Naive thymus-derived CD4-positive, alpha-beta T cell (primary cell): ENCODE results near the gene E2F4. TPM values are rescaled to one million over a fixed set of nuclear protein-coding genes. Genes with fewer than 3 reads are reported as not detected.
A peak's percentile ranks its signal among the peaks of the same experiment; 100 is the strongest.

ENCODE experiments used
- ATAC-seq: fragments of 150-1000 bp; cut with Tn5 transposase; 2 replicates; pipeline ENCODE4 v1.10.0; 2021; ENCODE audit warnings: mild to moderate bottlenecking, moderate library complexity
- CTCF ChIA-PET: fragments of 350-600 bp; sonication (Branson Sonifier 250); formaldehyde crosslinking; loops from one replicate; lab custom pipeline; 2021; ENCODE audit warnings: antibody characterized with exemption; lab: Charles Lee
- POLR2A ChIA-PET: fragments of 350-600 bp; sonication (Branson Sonifier 250); formaldehyde crosslinking; loops from one replicate; lab custom pipeline; 2021; ENCODE audit warnings: antibody characterized with exemption, inconsistent platforms; lab: Charles Lee
- DNase-seq, 9 donors: peaks; one replicate each; pipeline versions ENCODE4 v3.0.0 to v3.0.0-alpha.2; 2020 to 2022; ENCODE audit warnings: mixed read lengths in 1 of 9
- H3K27ac ChIP-seq: one replicate; pipeline ENCODE4 v1.7.0; 2013; ENCODE audit warnings: mild to moderate bottlenecking, low read depth, low read length, moderate library complexity
- H3K27me3 ChIP-seq, 2 donors: one replicate each; pipeline ENCODE4 v1.7.0; 2013; ENCODE audit warnings: low read length in 2 of 2, mild to moderate bottlenecking in 2 of 2, moderate library complexity in 2 of 2; ENCODE audit not compliant: control insufficient read depth in 2 of 2, insufficient read depth in 2 of 2
- H3K36me3 ChIP-seq, 3 experiments: 1 replicate in 2 of 3; 2 replicates in 1 of 3; pipeline ENCODE4 v1.7.0; 2013; ENCODE audit warnings: low read length in 3 of 3, mild to moderate bottlenecking in 3 of 3, moderate library complexity in 1 of 3; ENCODE audit not compliant: insufficient read depth in 3 of 3, control insufficient read depth in 2 of 3
- H3K4me1 ChIP-seq, 2 donors: one replicate each; pipeline ENCODE4 v1.7.0; 2013; ENCODE audit warnings: low read length in 2 of 2, mild to moderate bottlenecking in 2 of 2, moderate library complexity in 1 of 2; ENCODE audit not compliant: control insufficient read depth in 2 of 2, insufficient read depth in 2 of 2
- H3K4me3 ChIP-seq: 2 replicates; pipeline ENCODE4 v1.7.0; 2013; ENCODE audit warnings: mild to moderate bottlenecking, low read length
- H3K9me3 ChIP-seq, 3 experiments: 1 replicate in 2 of 3; 2 replicates in 1 of 3; pipeline ENCODE4 v1.7.0; 2013; ENCODE audit warnings: low read length in 3 of 3; ENCODE audit not compliant: control insufficient read depth in 2 of 3
- H3K27ac Mint-ChIP-seq, 9 donors: one replicate each; pipeline ENCODE4 v1.8.0; 2020 to 2022; ENCODE audit warnings: mixed read lengths in 9 of 9, mild to moderate bottlenecking in 8 of 9, moderate library complexity in 5 of 9, inconsistent platforms in 2 of 9
- H3K27me3 Mint-ChIP-seq, 5 donors: one replicate each; pipeline ENCODE4 v1.8.0; 2021 to 2022; ENCODE audit warnings: mixed read lengths in 5 of 5, mild to moderate bottlenecking in 1 of 5
- H3K36me3 Mint-ChIP-seq, 5 donors: one replicate each; pipeline ENCODE4 v1.8.0; 2020 to 2022; ENCODE audit warnings: mixed read lengths in 5 of 5, mild to moderate bottlenecking in 3 of 5, inconsistent platforms in 1 of 5
- H3K4me1 Mint-ChIP-seq, 7 donors: one replicate each; pipeline ENCODE4 v1.8.0; 2020 to 2022; ENCODE audit warnings: mixed read lengths in 7 of 7, mild to moderate bottlenecking in 3 of 7, inconsistent platforms in 1 of 7
- H3K4me3 Mint-ChIP-seq, 10 donors: one replicate each; pipeline ENCODE4 v1.8.0; 2020 to 2022; ENCODE audit warnings: mild to moderate bottlenecking in 10 of 10, mixed read lengths in 10 of 10, moderate library complexity in 6 of 10, inconsistent platforms in 2 of 10
- H3K9me3 Mint-ChIP-seq, 11 donors: one replicate each; pipeline ENCODE4 v1.8.0; 2020 to 2022; ENCODE audit warnings: mixed read lengths in 11 of 11, mild to moderate bottlenecking in 4 of 11, inconsistent platforms in 1 of 11, moderate library complexity in 1 of 11
- intact Hi-C, 2 donors: fragments of 100-400 bp; cut with micrococcal nuclease; formaldehyde crosslinking; loops; one replicate each; pipeline ENCODE4 v1.15.1; 2023
- polyA plus RNA-seq, 2 donors: library from polyadenylated mRNA; unstranded; fragments of 300-500 nt; fragmentation: Illumina TruSeq; gene quantifications; one replicate each; pipeline ENCODE4 v1.2.3, GENCODE V29; 2021
- total RNA-seq, 6 experiments: library from RNA in 5 of 6; stranded (reverse) in 5 of 6; gene quantifications; 1 replicate in 5 of 6; 2 replicates in 1 of 6; pipeline ENCODE4 v1.2.3 and lab custom pipeline; 2021 to 2026

E2F4 gene
- total and polyA plus RNA-seq, 7 experiments from 2014 or later, result 59.4 to 133 (median 73.0) TPM

DNA sequence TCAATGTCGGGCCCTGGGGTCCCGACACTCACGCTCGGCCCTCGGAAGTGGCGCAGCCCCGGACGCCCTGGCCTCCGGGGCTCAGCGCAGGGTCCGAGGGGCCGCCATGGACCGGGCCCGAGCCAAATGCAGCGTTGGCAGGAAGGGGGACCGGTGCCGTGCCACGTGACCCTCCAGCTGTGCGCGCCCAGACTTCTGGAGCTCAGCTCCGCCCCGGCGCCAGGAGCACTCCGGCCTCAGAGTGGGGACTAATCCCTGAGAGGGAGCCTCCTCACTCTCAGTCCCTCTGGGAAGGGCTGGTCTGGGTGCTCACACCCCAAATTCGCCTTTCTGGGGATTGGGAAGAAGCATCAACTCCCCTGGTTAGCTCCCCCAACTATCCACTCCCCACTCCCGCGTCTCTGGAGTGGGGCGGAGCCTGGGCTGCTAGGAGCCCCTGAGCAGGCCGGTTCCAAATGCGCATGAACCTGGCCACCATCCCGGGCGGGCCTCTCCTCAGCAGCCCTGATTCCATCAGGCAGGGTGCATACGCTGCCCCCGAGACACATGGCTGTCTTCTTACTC lies 41.0 kb upstream of the E2F4 start, which contains the start of gene B3GNT9:
Gene B3GNT9 (minus strand): TSS at position 166 of the 564 bp plus-strand sequence. CDS start 513 bp downstream, outside the sequence.
- H3K4me1 ChIP-seq, result peaks cover 3 to 9% of the 10 kb centered on the region in 2 donors
- no peaks in the 10 kb centered on the region for H3K27me3 ChIP-seq
- H3K36me3 ChIP-seq, result peaks cover 0 to 20% (median 0%) of the 10 kb centered on the region in 3 experiments
- H3K36me3 Mint-ChIP-seq, result peaks cover 5 to 30% (median 17%) of the 10 kb centered on the region in 5 donors
- H3K27me3 Mint-ChIP-seq, result peaks cover 0 to 12% (median 6%) of the 10 kb centered on the region in 5 donors
- ChIA-PET POLR2A (interaction anchor here (0.6 to 2.4 kb wide), 5 partner anchors 8 to 123 kb away, joined by 3 to 10 read pairs (median 3); partner anchors contain the start of genes FBXL8 and TRADD), CTCF (interaction anchor here (2.0 to 2.4 kb wide), 3 partner anchors 133 to 166 kb away, joined by 5 to 9 read pairs (median 5); no protein-coding TSS in a partner anchor)
- H3K4me3 ChIP-seq, result peak within 1 kb of the TSS; percentile 63
- H3K4me1 Mint-ChIP-seq, result peaks cover 12 to 42% (median 19%) of the 10 kb centered on the region in 7 donors
- peak within 1 kb of the TSS in 3 of 9 donors; percentile 32 to 71 (median 51) for H3K27ac Mint-ChIP-seq
- intact Hi-C loops, result loop anchor here in 1 of 2 donors (2.0 kb wide), 1 partner anchor 42 kb away; the partner anchor contains the start of gene PHAF1
- peak; percentile 14 for ATAC-seq
- DNase-seq, result no peak
- no peak within 1 kb of the TSS for H3K27ac ChIP-seq
- no peaks in the 10 kb centered on the region for H3K9me3 ChIP-seq
- peaks cover 0 to 1% (median 0%) of the 10 kb centered on the region in 11 donors for H3K9me3 Mint-ChIP-seq
- H3K4me3 Mint-ChIP-seq, result peak within 1 kb of the TSS; percentile 62 to 82 (median 74)

DNA sequence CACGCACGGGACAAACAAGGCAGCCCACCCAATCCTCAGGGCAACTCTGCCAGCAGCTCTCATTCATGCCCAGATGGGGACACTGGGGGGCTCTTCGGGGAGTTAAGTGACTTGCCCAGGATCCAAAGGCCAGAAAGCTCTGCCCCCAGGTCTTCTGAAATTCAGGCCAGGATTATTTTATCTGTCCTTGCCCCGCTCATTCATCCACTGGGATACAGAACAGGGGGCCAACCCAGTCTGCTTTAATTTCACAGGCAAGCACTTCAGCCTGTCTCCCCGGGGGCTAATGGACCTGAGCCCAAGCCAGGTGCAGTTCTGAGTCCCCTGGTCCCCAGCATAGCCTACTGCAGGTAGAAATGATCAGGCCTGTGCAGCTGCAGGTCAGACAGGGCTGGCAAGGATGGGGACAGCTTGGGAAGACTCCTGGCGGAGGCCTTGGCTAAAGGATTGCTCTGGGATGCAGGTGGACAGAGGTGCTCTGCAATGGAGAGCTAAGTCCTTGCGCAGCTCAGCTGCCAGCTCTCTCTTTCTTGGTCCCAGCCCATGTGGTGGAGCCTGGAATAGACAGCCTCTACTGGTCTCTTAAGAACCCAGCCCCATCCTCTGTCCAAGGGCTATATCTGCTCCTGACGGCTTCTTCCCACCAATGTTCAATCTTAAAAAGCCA lies 40.4 kb upstream of the E2F4 start:
- no peak for ATAC-seq
- peak overlapping the region; percentile 62 to 82 (median 74) for H3K4me3 Mint-ChIP-seq
- Histone ChIP-seq H3K4me1 (peaks cover 3 to 14% of the 10 kb centered on the region in 2 donors), H3K27ac (no peak overlapping the region), H3K27me3 (no peaks in the 10 kb centered on the region), H3K4me3 (peak overlapping the region; percentile 63), H3K9me3 (no peaks in the 10 kb centered on the region), H3K36me3 (peaks cover 0 to 14% (median 0%) of the 10 kb centered on the region in 3 experiments)
- intact Hi-C loops, result loop anchor here in 1 of 2 donors (2.0 kb wide), 1 partner anchor 43 kb away; the partner anchor contains the start of gene PHAF1
- peaks cover 0 to 1% (median 0%) of the 10 kb centered on the region in 11 donors for H3K9me3 Mint-ChIP-seq
- H3K27me3 Mint-ChIP-seq, result peaks cover 0 to 12% (median 6%) of the 10 kb centered on the region in 5 donors
- peak overlapping the region in 3 of 9 donors; percentile 32 to 71 (median 51) for H3K27ac Mint-ChIP-seq
- ChIA-PET POLR2A (interaction anchor here (0.5 to 2.4 kb wide), 6 partner anchors 8 to 123 kb away, joined by 3 to 10 read pairs (median 3); partner anchors contain the start of genes FBXL8 and TRADD), CTCF (interaction anchor here (0.7 to 2.4 kb wide), 4 partner anchors 8 to 167 kb away, joined by 4 to 9 read pairs (median 5); partner anchors contain the start of genes FBXL8 and TRADD)
- DNase-seq, result no peak
- H3K4me1 Mint-ChIP-seq, result peaks cover 13 to 49% (median 25%) of the 10 kb centered on the region in 7 donors
- H3K36me3 Mint-ChIP-seq, result peaks cover 5 to 37% (median 11%) of the 10 kb centered on the region in 5 donors

DNA sequence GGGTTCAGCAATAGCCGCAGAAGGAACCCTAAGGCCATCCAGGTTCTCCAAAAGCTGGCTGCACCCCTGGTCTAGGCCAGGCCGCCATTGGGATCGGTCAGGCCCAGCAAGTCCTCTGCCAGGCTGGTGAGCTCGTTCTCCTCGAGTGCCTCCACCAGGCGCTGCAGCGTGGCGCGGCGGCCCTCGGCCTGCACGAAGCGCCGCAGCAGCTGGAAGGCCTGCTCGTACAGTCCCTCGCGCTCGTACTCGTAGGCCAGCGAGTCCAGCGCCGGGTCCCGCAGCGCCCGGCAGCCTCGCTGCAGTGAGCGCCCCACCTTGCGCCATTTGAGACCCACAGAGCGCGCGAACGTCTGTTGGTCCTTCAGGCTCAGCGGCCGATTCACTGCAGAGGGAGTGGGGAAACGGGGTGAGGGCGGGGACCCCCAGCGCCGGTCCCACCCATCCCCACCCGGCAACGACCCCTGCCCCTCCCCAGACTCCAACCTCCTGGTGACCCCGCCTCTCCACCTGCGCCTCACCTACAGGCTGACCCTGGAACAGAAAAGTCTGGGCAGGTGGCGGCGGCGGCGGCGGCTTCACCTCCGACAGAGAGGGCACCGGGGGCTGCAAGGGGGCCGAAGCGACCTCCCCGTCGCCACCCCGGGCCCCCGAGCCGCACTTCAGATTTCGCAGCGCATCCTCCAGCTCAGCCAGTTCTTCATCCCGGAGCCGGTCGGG lies 37.2 kb upstream of the E2F4 start:
- H3K27ac ChIP-seq, result no peak overlapping the region
- no peak for ATAC-seq
- intact Hi-C loops, result loop anchor here (1.0 kb wide), 5 partner anchors 29 to 207 kb away; partner anchors contain the start of gene MATCAP1 (in 1 of the 2)
- peaks cover 0 to 43% (median 0%) of the 10 kb centered on the region in 5 donors for H3K36me3 Mint-ChIP-seq
- no peaks in the 10 kb centered on the region for H3K9me3 ChIP-seq
- H3K36me3 ChIP-seq, result peaks cover 0 to 3% (median 0%) of the 10 kb centered on the region in 3 experiments
- POLR2A ChIA-PET, result interaction anchor here (0.5 to 2.1 kb wide), 8 partner anchors 10 to 272 kb away, joined by 3 to 7 read pairs (median 3); no protein-coding TSS in a partner anchor
- no peak overlapping the region for H3K4me3 ChIP-seq
- H3K4me3 Mint-ChIP-seq, result peak overlapping the region in 6 of 10 donors; percentile 58 to 88 (median 70)
- H3K27me3 Mint-ChIP-seq, result peaks cover 0 to 8% (median 0%) of the 10 kb centered on the region in 5 donors
- H3K9me3 Mint-ChIP-seq, result peaks cover 0 to 1% (median 0%) of the 10 kb centered on the region in 11 donors
- H3K27me3 ChIP-seq, result no peaks in the 10 kb centered on the region
- peak overlapping the region in 2 of 9 donors; percentile 70 to 77 for H3K27ac Mint-ChIP-seq
- DNase-seq, result no peak
- CTCF ChIA-PET, result interaction anchor here (0.5 to 2.8 kb wide), 24 partner anchors 8 to 262 kb away, joined by 3 to 24 read pairs (median 4); partner anchors contain the start of genes EXOC3L1 and TMEM208
- peaks cover 25 to 36% of the 10 kb centered on the region in 2 donors for H3K4me1 ChIP-seq
- H3K4me1 Mint-ChIP-seq, result peaks cover 31 to 64% (median 46%) of the 10 kb centered on the region in 7 donors

DNA sequence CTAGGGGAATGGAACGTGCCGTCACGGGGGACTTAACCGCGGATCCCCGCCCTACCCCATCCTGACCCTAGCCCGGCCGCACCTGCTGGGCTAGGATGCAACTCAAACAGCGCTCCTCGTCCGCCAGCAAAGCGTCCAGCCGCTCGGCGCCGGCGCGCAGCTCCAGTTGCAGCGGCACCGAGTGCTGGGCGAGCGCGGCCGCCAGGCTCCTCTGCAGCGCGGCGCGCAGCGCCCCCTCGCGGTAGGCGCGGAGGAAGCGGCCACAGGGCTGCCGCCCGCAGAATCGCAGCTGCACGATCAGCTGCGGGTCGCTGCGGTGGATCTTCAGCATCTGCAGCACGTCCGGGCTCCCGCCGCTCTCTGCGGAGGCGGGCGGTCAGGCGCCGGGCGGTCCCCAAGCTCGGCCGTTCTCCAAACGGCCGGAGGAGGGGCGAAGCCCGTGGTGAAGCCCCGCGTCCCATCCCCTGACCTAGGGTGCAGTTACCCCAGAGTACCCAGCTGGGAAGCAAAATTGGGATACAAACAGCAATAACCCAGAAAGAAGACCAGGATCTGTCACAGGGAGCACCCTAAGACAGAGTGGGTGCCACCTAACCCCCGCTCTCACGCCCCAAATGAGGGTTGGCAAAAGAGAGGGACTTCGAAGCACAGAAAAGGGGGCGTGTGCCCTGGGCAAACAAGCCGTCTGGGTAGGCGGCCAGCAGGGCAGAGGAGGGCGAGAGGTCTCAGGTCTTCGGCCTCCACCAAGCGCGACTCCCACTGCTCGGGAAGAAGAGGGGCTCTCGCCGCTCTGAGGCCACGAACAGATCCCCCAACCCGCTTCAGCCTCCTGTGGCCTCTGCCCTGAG lies 36.4 kb upstream of the E2F4 start:
- no peak overlapping the region for H3K4me3 ChIP-seq
- H3K27ac Mint-ChIP-seq, result peak overlapping the region in 1 of 9 donors; percentile 99

More for the DNA sequence above, 36.4 kb upstream of the E2F4 start:
- H3K27ac ChIP-seq, result no peak overlapping the region
- H3K9me3 Mint-ChIP-seq, result peaks cover 0 to 1% (median 0%) of the 10 kb centered on the region in 11 donors
- peak; percentile 67 for ATAC-seq
- H3K4me1 Mint-ChIP-seq, result peaks cover 31 to 64% (median 51%) of the 10 kb centered on the region in 7 donors
- DNase-seq, result peak; percentile 58 to 90 (median 79)
- CTCF ChIA-PET, result interaction anchor here (0.5 to 2.8 kb wide), 23 partner anchors 10 to 262 kb away, joined by 3 to 24 read pairs (median 4); partner anchors contain the start of genes EXOC3L1 and TMEM208
- intact Hi-C loops, result loop anchor here (1.0 kb wide), 5 partner anchors 28 to 208 kb away; partner anchors contain the start of gene MATCAP1 (in 1 of the 2)
- H3K36me3 Mint-ChIP-seq, result peaks cover 0 to 45% (median 0%) of the 10 kb centered on the region in 5 donors
- H3K4me3 Mint-ChIP-seq, result peak overlapping the region in 9 of 10 donors; percentile 27 to 92 (median 67)
- no peaks in the 10 kb centered on the region for H3K9me3 ChIP-seq
- POLR2A ChIA-PET, result interaction anchor here (0.5 to 2.1 kb wide), 8 partner anchors 11 to 273 kb away, joined by 3 to 7 read pairs (median 3); no protein-coding TSS in a partner anchor
- H3K27me3 Mint-ChIP-seq, result peaks cover 0 to 8% (median 0%) of the 10 kb centered on the region in 5 donors
- H3K27me3 ChIP-seq, result no peaks in the 10 kb centered on the region
- H3K4me1 ChIP-seq, result peaks cover 25 to 36% of the 10 kb centered on the region in 2 donors
- H3K36me3 ChIP-seq, result peaks cover 0 to 3% (median 0%) of the 10 kb centered on the region in 3 experiments
